Activated CD8-positive, alpha-beta memory T cell treated with anti-CD3 and anti-CD28 coated beads for 36 hours (primary cell): Measurements from ENCODE around the gene DCC. TPM values are rescaled to one million over a fixed set of nuclear protein-coding genes. Genes with fewer than 3 reads are reported as not detected.

Experiments
- CTCF ChIA-PET: fragments of 350-600 bp; sonication (Branson Sonifier 250); formaldehyde crosslinking; loops from one replicate; lab custom pipeline; 2021; ENCODE audit warnings: antibody characterized with exemption; lab: Charles Lee
- POLR2A ChIA-PET: fragments of 350-600 bp; sonication (Branson Sonifier 250); formaldehyde crosslinking; loops from one replicate; lab custom pipeline; 2021; ENCODE audit warnings: antibody characterized with exemption; lab: Charles Lee
- total RNA-seq, 2 experiments: library from RNA; stranded (reverse); gene quantifications; one replicate each; pipeline ENCODE4 v1.2.3, GENCODE V29; 2021

Gene DCC
- total RNA-seq, 2 experiments from 2014 or later: not detected

- ChIA-PET POLR2A (no interaction called here), CTCF (no interaction called here)
These were observed 214.2 kb downstream of the DCC start for GRCh38 chr18:52554180-52554579.

GRCh38 chr18:52567360-52567759 lies 227.4 kb downstream of the DCC start:
- CTCF ChIA-PET: no interaction called here

DNA sequence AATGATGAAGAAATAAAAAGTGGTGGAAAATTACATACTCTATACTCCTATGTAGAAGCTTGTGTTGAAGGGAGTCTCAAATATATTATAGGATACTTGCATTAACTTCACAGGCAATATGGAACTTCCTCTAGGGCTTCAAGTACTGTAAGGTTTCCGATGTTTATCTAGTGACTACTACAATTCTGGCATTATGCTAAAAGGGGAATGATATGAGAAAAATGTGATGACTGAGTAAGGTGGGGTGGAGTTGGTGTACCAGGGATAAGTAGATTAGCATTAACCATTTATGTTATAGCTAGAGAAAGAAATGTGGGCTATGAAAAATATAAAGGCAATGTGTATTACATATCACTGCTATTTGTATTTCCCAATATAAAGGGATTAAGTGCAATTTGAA lies 229.5 kb downstream of the DCC start:
- POLR2A ChIA-PET: no interaction called here

More at GRCh38 chr18:52567360-52567759, 227.4 kb downstream of the DCC start:
- POLR2A ChIA-PET: no interaction called here

GRCh38 chr18:52570975-52571374 lies 231.0 kb downstream of the DCC start:
- CTCF ChIA-PET: no interaction called here
- POLR2A ChIA-PET: no interaction called here

More for the DNA sequence above, 229.5 kb downstream of the DCC start:
- CTCF ChIA-PET: no interaction called here

GRCh38 chr18:52572036-52573000 lies 232.3 kb downstream of the DCC start:
- CTCF ChIA-PET: no interaction called here

GRCh38 chr18:52577795-52578194 lies 237.8 kb downstream of the DCC start:
- ChIA-PET POLR2A (no interaction called here), CTCF (no interaction called here)

More at GRCh38 chr18:52572036-52573000, 232.3 kb downstream of the DCC start:
- POLR2A ChIA-PET: no interaction called here

DNA sequence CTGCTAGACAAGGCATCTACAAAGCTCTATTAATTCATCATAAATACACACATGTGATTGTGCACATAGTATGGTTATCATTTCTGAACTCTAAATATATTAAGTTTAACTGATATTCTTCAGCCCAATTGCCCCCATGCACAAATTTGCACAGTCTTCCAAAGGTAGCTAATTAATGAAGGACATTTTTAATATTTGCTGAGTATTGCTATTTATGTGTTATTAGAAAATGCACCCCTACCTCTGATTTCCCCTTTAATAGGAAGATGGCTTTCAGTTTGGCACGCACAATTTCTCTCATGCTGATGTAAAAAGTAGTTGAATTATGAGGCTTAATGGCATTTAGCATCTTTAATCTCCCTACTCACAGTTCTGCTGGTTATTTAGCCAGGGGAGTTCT lies 242.1 kb downstream of the DCC start:
- POLR2A ChIA-PET: no interaction called here
- CTCF ChIA-PET: no interaction called here

GRCh38 chr18:52582516-52582915 lies 242.5 kb downstream of the DCC start:
- CTCF ChIA-PET: no interaction called here

GRCh38 chr18:52588931-52589330 lies 248.9 kb downstream of the DCC start:
- CTCF ChIA-PET: no interaction called here
- POLR2A ChIA-PET: no interaction called here

More at GRCh38 chr18:52582516-52582915, 242.5 kb downstream of the DCC start:
- POLR2A ChIA-PET: no interaction called here

- CTCF ChIA-PET: no interaction called here
These were observed 256.9 kb downstream of the DCC start for GRCh38 chr18:52596748-52597435.

GRCh38 chr18:52598921-52599320 lies 258.9 kb downstream of the DCC start:
- POLR2A ChIA-PET: no interaction called here
- CTCF ChIA-PET: no interaction called here

More at GRCh38 chr18:52596748-52597435, 256.9 kb downstream of the DCC start:
- POLR2A ChIA-PET: no interaction called here

DNA sequence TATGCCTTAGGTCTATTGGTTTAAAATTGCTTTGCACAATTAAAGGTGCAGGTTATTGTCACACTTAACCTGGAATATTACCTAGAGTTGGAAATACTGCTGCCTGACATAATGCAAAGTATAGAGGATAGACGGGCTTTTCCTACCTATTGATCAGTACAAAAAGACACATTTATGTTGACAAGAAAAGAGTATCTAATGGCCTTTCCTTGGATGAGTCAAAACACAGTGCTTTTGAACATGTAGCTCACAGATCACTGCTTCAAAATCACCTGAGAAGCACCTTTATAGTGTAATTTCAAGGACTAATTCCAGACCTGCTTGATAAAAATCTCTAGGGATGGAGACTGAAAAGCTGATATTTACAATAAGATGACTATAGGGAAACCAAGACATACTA lies 262.8 kb downstream of the DCC start:
- ChIA-PET CTCF (no interaction called here), POLR2A (interaction anchor here (0.5 kb wide), 1 partner anchor 41 kb away, joined by 3 read pairs; no protein-coding TSS in a partner anchor)

- POLR2A ChIA-PET: no interaction called here
These were observed 265.3 kb downstream of the DCC start for GRCh38 chr18:52605345-52605744.

DNA sequence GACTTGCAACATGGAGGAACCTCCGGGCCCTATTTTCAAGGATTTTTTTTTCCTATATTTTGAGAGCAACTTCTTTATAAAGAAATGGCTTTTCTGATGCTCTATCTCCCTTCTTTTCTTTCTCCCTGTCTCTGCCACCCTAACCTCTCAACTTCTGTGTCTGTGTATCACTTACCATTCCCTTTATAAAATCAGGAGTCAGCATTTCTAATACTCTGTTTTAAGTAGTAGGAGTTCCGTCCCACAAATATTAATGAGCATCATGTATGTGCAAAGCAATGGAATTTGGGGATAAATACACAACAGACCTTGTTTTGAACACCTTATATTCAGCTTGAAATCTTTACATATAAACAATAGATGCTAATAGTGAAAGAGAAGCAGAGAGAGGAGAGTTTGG lies 268.0 kb downstream of the DCC start:
- ChIA-PET POLR2A (no interaction called here), CTCF (no interaction called here)

More at GRCh38 chr18:52605345-52605744, 265.3 kb downstream of the DCC start:
- CTCF ChIA-PET: no interaction called here

- POLR2A ChIA-PET: no interaction called here
- CTCF ChIA-PET: no interaction called here
These were observed 270.6 kb downstream of the DCC start for GRCh38 chr18:52610451-52611115.

- POLR2A ChIA-PET: no interaction called here
- CTCF ChIA-PET: no interaction called here
These were observed 272.4 kb downstream of the DCC start for GRCh38 chr18:52612406-52612805.

DNA sequence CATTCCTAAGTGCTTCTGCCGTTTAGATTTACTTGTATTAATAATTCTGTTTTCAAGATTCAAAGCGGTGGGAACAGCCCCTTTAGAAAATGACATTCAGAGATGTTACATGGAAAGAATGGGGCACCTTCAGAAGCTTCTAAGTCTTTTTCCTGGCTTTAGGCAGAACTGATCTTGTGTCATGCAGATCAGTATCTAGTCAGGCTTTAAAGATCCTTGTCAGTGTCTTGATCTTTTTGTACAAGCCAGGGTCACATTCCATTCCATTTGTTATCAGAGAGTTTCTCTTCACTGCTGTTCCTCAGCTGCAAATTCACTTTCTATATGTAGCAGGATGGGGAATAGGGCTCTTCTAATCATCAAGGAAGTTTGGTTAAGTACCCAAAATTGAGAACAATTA lies 275.3 kb downstream of the DCC start:
- ChIA-PET CTCF (no interaction called here), POLR2A (no interaction called here)

DNA sequence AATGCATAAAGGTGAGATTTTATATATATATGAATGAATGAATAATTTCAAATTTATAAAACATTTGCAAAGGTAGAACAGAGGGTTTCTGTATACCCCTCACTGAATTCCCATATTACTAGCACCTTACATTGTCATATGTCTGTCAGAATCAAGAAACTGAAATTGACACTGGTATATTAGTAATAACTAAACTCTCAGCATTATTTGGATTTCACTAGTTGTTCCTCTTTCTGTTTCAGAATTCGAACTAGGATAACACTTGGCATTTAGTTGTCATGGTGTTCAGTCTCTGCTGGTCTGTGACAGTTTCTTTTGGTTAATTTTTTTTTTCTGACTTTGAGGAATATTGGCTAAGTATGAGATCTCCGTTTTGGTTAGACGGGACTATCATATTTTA lies 275.9 kb downstream of the DCC start:
- ChIA-PET CTCF (no interaction called here), POLR2A (no interaction called here)

- POLR2A ChIA-PET: no interaction called here
- CTCF ChIA-PET: no interaction called here
These were observed 277.9 kb downstream of the DCC start for GRCh38 chr18:52617931-52618330.

- ChIA-PET CTCF (no interaction called here), POLR2A (no interaction called here)
These were observed 281.0 kb downstream of the DCC start for GRCh38 chr18:52620926-52621439.
